Nephron (organoid): Measurements from ENCODE around the gene IL37.

Experiments
- H3K27ac Mint-ChIP-seq, 3 experiments: 2 replicates each; pipeline ENCODE4 v1.8.0; 2020; ENCODE audit warnings: mixed read lengths in 3 of 3, mild to moderate bottlenecking in 2 of 3, moderate library complexity in 1 of 3
- H3K27me3 Mint-ChIP-seq: 2 replicates; pipeline ENCODE4 v1.8.0; 2021; ENCODE audit warnings: low read depth, mild to moderate bottlenecking, moderate library complexity, mixed read lengths
- H3K36me3 Mint-ChIP-seq: 2 replicates; pipeline ENCODE4 v1.8.0; 2020; ENCODE audit warnings: low read depth, mixed read lengths
- H3K4me1 Mint-ChIP-seq: 2 replicates; pipeline ENCODE4 v1.8.0; 2020; ENCODE audit warnings: mixed read lengths
- H3K4me3 Mint-ChIP-seq, 3 experiments: 2 replicates each; pipeline ENCODE4 v1.8.0; 2020; ENCODE audit warnings: mild to moderate bottlenecking in 3 of 3, mixed read lengths in 3 of 3, moderate library complexity in 2 of 3
- H3K9me3 Mint-ChIP-seq: 2 replicates; pipeline ENCODE4 v1.8.0; 2020; ENCODE audit warnings: mixed read lengths
- TF ChIP-seq, protein P1 (sequence below), 3 experiments: fragments of 200-600 bp; sonication (generic); IDR thresholded peaks; one replicate each; pipeline ENCODE4 v1.5.0; 2021; ENCODE audit warnings: antibody characterized with exemption in 3 of 3; ENCODE audit not compliant: unreplicated experiment in 3 of 3

The IL37 gene

DNA sequence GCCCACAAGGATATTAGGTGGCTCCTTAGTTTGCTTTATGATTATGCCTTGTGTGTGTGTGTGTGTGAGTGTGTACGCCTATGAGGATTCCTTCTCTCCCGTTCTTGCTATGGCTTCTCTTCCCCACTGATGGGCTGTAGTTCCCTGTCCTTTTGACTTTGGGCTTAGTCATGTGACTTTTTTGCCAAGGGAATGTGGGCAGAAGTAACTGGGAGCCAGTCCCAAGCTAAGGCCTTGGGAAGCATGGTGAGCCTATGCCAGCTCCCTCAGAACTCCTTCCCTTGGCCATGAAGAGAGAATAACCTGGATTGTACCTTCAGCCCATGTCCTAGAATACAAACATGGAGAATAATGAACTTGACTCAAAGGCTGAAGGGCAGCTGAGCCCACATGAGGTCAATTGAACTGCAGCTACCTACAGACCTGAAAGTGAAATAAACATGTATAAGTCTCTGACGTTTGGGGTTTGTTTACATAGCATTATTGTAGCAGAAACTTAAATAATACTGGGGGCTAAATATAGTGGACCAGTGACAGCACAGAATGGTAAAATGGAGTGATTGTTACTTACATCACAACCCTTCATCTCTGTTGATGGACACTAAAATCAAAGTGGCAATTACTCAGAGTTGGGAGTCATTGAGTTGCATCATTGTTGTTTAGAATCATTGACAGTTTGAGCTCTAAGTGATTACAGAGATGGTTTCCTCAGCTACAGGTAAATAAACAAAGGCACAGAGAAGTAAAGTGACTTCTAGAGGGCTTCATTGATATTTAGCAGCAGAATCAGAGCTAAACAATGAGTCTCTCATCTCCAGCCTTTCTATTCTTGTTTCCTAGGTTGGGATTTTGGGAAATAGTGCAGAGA is 51.6 kb downstream of the IL37 start:
- TF ChIP-seq, protein P1, sequence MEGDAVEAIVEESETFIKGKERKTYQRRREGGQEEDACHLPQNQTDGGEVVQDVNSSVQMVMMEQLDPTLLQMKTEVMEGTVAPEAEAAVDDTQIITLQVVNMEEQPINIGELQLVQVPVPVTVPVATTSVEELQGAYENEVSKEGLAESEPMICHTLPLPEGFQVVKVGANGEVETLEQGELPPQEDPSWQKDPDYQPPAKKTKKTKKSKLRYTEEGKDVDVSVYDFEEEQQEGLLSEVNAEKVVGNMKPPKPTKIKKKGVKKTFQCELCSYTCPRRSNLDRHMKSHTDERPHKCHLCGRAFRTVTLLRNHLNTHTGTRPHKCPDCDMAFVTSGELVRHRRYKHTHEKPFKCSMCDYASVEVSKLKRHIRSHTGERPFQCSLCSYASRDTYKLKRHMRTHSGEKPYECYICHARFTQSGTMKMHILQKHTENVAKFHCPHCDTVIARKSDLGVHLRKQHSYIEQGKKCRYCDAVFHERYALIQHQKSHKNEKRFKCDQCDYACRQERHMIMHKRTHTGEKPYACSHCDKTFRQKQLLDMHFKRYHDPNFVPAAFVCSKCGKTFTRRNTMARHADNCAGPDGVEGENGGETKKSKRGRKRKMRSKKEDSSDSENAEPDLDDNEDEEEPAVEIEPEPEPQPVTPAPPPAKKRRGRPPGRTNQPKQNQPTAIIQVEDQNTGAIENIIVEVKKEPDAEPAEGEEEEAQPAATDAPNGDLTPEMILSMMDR (IDR thresholded peaks at IDR 0.05; ENCODE audit: unreplicated experiment in 3 of 3), result no peak
- no peak overlapping the region for H3K27ac Mint-ChIP-seq
- H3K4me1 Mint-ChIP-seq, result no peaks in the 10 kb centered on the region
- peaks cover 12% of the 10 kb centered on the region for H3K27me3 Mint-ChIP-seq
- no peak overlapping the region for H3K4me3 Mint-ChIP-seq
- H3K9me3 Mint-ChIP-seq, result no peaks in the 10 kb centered on the region
- no peaks in the 10 kb centered on the region for H3K36me3 Mint-ChIP-seq

DNA sequence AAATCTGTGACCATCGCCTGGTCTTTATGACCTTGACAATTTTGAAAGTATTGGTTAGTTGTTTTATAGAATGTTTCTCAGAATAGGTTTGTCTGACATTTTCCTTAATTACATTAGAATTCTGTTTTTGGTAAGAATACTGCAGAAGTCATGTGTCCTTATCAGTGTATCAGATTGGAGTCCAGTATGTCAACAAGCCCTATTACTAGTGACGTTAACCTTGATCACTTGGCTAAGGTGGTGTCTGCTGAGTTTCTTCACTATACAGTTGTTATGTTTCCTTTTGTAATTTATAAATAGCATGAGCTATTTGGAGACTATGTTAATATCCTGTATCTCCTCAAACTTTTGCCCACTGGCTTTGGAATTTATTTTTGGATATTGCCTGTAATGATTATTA is 56.1 kb downstream of the IL37 start:
- no peaks in the 10 kb centered on the region for H3K9me3 Mint-ChIP-seq
- H3K36me3 Mint-ChIP-seq, result no peaks in the 10 kb centered on the region
- H3K27me3 Mint-ChIP-seq, result peaks cover 25% of the 10 kb centered on the region
- TF ChIP-seq, protein P1 (IDR thresholded peaks at IDR 0.05; ENCODE audit: unreplicated experiment in 3 of 3), result no peak
- H3K4me1 Mint-ChIP-seq, result no peaks in the 10 kb centered on the region
- H3K4me3 Mint-ChIP-seq, result no peak overlapping the region
- H3K27ac Mint-ChIP-seq, result no peak overlapping the region
